H1 (cell line): ENCODE measurements around the gene STIM1. TPM values are rescaled to one million over a fixed set of nuclear protein-coding genes. Genes with fewer than 3 reads are reported as not detected.

Source experiments
- RAD21 ChIP-seq, 2 experiments: IDR thresholded peaks in 1 of 2; conservative IDR thresholded peaks in 1 of 2; 2 replicates each; pipeline ENCODE4 v1.6.1; 2011; ENCODE audit warnings: low read depth in 2 of 2, low read length in 2 of 2, improper control_type of control experiment in 1 of 2, inconsistent platforms in 1 of 2, mild to moderate bottlenecking in 1 of 2, moderate library complexity in 1 of 2
- RXRA ChIP-seq: IDR thresholded peaks from 2 replicates; pipeline ENCODE4 v1.6.1; 2011; ENCODE audit warnings: low read depth, mild to moderate bottlenecking, low read length, moderate library complexity; ENCODE audit not compliant: insufficient read depth
- TAF7 ChIP-seq: optimal IDR thresholded peaks from 2 replicates; pipeline ENCODE3; 2011; ENCODE audit warnings: low read depth, mild to moderate bottlenecking, inconsistent platforms, low read length, moderate library complexity, borderline replicate concordance
- polyA plus RNA-seq, 7 experiments: library from polyadenylated mRNA; depleted of rRNA in 3 of 7; stranded (reverse) in 5 of 7; unstranded in 2 of 7; fragments of >200 nt in 5 of 7; fragments of 200-250 nt in 2 of 7; gene quantifications; 1 replicate in 5 of 7; 2 replicates in 1 of 7; 4 replicates in 1 of 7; pipeline versions ENCODE4 v1.2.1 to v1.2.3, GENCODE V29; 2011 to 2013; ENCODE audit warnings: missing spikeins in 2 of 7, mixed read lengths in 2 of 7
- total RNA-seq: library from RNA; stranded (reverse); fragmentation: NEBNext Ultra II Directional; extraction: Animal tissue kit (Norgen Biotek cat#: 25700); gene quantifications from 2 replicates; pipeline ENCODE4 v1.2.1, GENCODE V29; 2021

Gene STIM1
- total and polyA plus RNA-seq, 2 of the 8 experiments (the other 6 are each of a cell fraction or from before 2014, with no cell fraction given), result 11.1 to 12.2 TPM

DNA sequence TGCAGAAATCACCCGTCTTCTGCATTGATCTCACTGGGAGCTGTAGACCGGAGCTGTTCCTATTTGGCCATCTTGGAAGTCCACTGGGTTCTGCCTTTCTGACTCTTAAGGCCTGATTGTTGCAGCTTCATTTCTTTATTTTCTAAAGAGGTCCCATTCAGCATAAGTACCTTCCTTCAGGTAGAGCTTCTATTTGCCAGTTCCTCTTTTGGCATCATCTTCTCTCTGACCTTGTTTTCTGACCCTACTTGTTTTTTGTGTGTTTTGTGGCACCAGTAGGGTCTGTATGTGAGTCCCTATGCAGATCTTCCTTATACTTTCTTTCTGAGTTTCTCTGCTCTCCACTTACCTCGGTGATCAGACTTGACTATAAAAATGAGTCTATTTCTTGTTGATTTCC, 161.7 kb downstream of the STIM1 start (continued):
- no peak for TF ChIP-seq TAF7
- no peak for TF ChIP-seq RAD21 (IDR thresholded peaks at IDR 0.05 in 1 of 2, conservative IDR thresholded peaks at IDR 0.05 in 1 of 2; ENCODE audit: low read depth in 2 of 2, low read length in 2 of 2)
- TF ChIP-seq RXRA, result no peak
- TF ChIP-seq, all 59 proteins: peak for 0
